Keratinocyte (primary cell): ENCODE data around the gene DDB1. TPM values are rescaled to one million over a fixed set of nuclear protein-coding genes. Genes with fewer than 3 reads are reported as not detected.

Experiments
- DNase-seq: peaks from one replicate; pipeline ENCODE4 v3.0.0-alpha.2; 2011; ENCODE audit warnings: low read depth, missing footprints, low spot score
- FAIRE-seq: peaks from 2 replicates; lab custom pipeline; 2011; peaks lifted over from hg19 to GRCh38; lab: Jason Lieb, UNC
- H2AFZ ChIP-seq: 2 replicates; pipeline ENCODE4 v1.6.0; 2012; ENCODE audit warnings: low read length, control low read depth, inconsistent platforms; ENCODE audit not compliant: control insufficient read depth
- H3K27ac ChIP-seq: 2 replicates; pipeline ENCODE4 v1.5.1; 2011; ENCODE audit warnings: low read length; ENCODE audit not compliant: control insufficient read depth, insufficient read depth
- H3K27me3 ChIP-seq: 3 replicates; pipeline ENCODE4 v1.6.0; 2011; ENCODE audit warnings: low read length; ENCODE audit not compliant: control insufficient read depth, insufficient read depth; ENCODE audit errors: extremely low read depth
- H3K36me3 ChIP-seq, 2 experiments: 2 replicates in 1 of 2; 3 replicates in 1 of 2; pipeline ENCODE4 v1.5.1; 2011; ENCODE audit warnings: low read length in 2 of 2, mild to moderate bottlenecking in 1 of 2; ENCODE audit not compliant: control insufficient read depth in 2 of 2, insufficient read depth in 2 of 2; ENCODE audit errors: extremely low read depth in 1 of 2
- H3K4me1 ChIP-seq: 3 replicates; pipeline ENCODE4 v1.5.1; 2011; ENCODE audit warnings: low read length; ENCODE audit not compliant: control insufficient read depth, insufficient read depth; ENCODE audit errors: extremely low read depth
- H3K4me2 ChIP-seq: 3 replicates; pipeline ENCODE4 v1.6.0; 2011; ENCODE audit warnings: low read depth, low read length; ENCODE audit not compliant: control insufficient read depth, insufficient read depth; ENCODE audit errors: extremely low read depth
- H3K4me3 ChIP-seq, 3 experiments: fragments of 200-600 bp in 1 of 3; sonication (generic) in 1 of 3; 2 replicates in 2 of 3; 3 replicates in 1 of 3; pipeline ENCODE4 v1.5.1; 2011 to 2016; ENCODE audit warnings: low read length in 3 of 3, mild to moderate bottlenecking in 3 of 3, control low read depth in 2 of 3, inconsistent platforms in 1 of 3, low read depth in 1 of 3, mixed read lengths in 1 of 3, mixed run types in 1 of 3, moderate library complexity in 1 of 3; ENCODE audit not compliant: control insufficient read depth in 2 of 3, insufficient read depth in 2 of 3; ENCODE audit errors: extremely low read depth in 1 of 3
- H3K79me2 ChIP-seq: 2 replicates; pipeline ENCODE4 v1.6.0; 2012; ENCODE audit warnings: low read length; ENCODE audit not compliant: control insufficient read depth, insufficient read depth
- H3K9ac ChIP-seq: 3 replicates; pipeline ENCODE4 v1.6.0; 2011; ENCODE audit warnings: low read length; ENCODE audit not compliant: control insufficient read depth, insufficient read depth; ENCODE audit errors: extremely low read depth
- H3K9me1 ChIP-seq: 3 replicates; pipeline ENCODE4 v1.6.0; 2011; ENCODE audit warnings: low read length; ENCODE audit not compliant: control insufficient read depth, insufficient read depth; ENCODE audit errors: extremely low read depth
- H3K9me3 ChIP-seq: 2 replicates; pipeline ENCODE4 v1.5.1; 2012; ENCODE audit warnings: low read depth, low read length; ENCODE audit not compliant: control insufficient read depth
- H4K20me1 ChIP-seq: 3 replicates; pipeline ENCODE4 v1.6.0; 2011; ENCODE audit warnings: low read length; ENCODE audit not compliant: control insufficient read depth, insufficient read depth; ENCODE audit errors: extremely low read depth
- CTCF ChIP-seq, 3 experiments: IDR thresholded peaks in 1 of 3; conservative IDR thresholded peaks in 1 of 3; optimal IDR thresholded peaks in 1 of 3; 2 replicates in 2 of 3; 3 replicates in 1 of 3; pipeline versions ENCODE3 to v1.5.1; 2011; ENCODE audit warnings: low read length in 3 of 3, mild to moderate bottlenecking in 3 of 3, moderate library complexity in 2 of 3, control low read depth in 1 of 3, inconsistent platforms in 1 of 3; ENCODE audit not compliant: insufficient read depth in 2 of 3; ENCODE audit errors: extremely low read depth in 1 of 3
- EZH2 ChIP-seq: IDR thresholded peaks from one replicate; pipeline ENCODE4 v1.6.1; 2012; ENCODE audit warnings: inconsistent platforms, mild to moderate bottlenecking, low read length, moderate library complexity
- dilution Hi-C: fragments of 300-500 bp; cut with MboI; formaldehyde crosslinking; loops from one replicate; pipeline ENCODE4 v1.7.0; 2020; ENCODE audit warnings: low sequenced_read_pairs; ENCODE audit not compliant: extremely low pct_ligation_motif_present
- polyA plus RNA-seq, 5 experiments: library from polyadenylated mRNA; depleted of rRNA in 3 of 5; stranded (reverse) in 3 of 5; stranded (forward) in 1 of 5; unstranded in 1 of 5; fragments of >200 nt; gene quantifications; 1 replicate in 1 of 5; 2 replicates in 3 of 5; 3 replicates in 1 of 5; pipeline versions ENCODE4 v1.2.1 to v1.2.3, GENCODE V29; 2011 to 2012; ENCODE audit warnings: missing spikeins in 2 of 5, low read depth in 1 of 5, low replicate concordance in 1 of 5

The DDB1 gene
- polyA plus RNA-seq, 1 donor (not counting 4 experiments of a cell fraction or from before 2014, with no cell fraction given), result 187 TPM

GRCh38 chr11:61278001-61278470, 54.9 kb downstream of the DDB1 start:
- no peak overlapping the region for H3K27ac ChIP-seq
- H3K9me1 ChIP-seq, result no peaks in the 10 kb centered on the region
- dilution Hi-C loops, result no loop called here
- H3K9me3 ChIP-seq, result no peaks in the 10 kb centered on the region
- DNase-seq (no peak), FAIRE-seq (no peak)
- no peak overlapping the region for H3K4me2 ChIP-seq
- peaks cover 0 to 1% of the 10 kb centered on the region in 2 experiments for H3K36me3 ChIP-seq
- no peak overlapping the region for H2AFZ ChIP-seq
- no peak overlapping the region for H3K4me3 ChIP-seq
- peaks cover 53% of the 10 kb centered on the region for H3K4me1 ChIP-seq
- no peak overlapping the region for H3K9ac ChIP-seq
- TF ChIP-seq EZH2 (no peak), CTCF (optimal IDR thresholded peaks at IDR 0.05 in 1 of 3, IDR thresholded peaks at IDR 0.05 in 1 of 3, conservative IDR thresholded peaks at IDR 0.05 in 1 of 3; ENCODE audit: extremely low read depth in 1 of 3, insufficient read depth in 2 of 3, low read length in 3 of 3) (no peak)
- no peaks in the 10 kb centered on the region for H3K79me2 ChIP-seq
- no peaks in the 10 kb centered on the region for H4K20me1 ChIP-seq
- peaks cover 2% of the 10 kb centered on the region for H3K27me3 ChIP-seq

GRCh38 chr11:61277186-61278000, 55.5 kb downstream of the DDB1 start:
- Histone ChIP-seq H3K79me2 (no peaks in the 10 kb centered on the region), H3K27ac (no peak overlapping the region), H3K4me1 (peaks cover 50% of the 10 kb centered on the region), H4K20me1 (no peaks in the 10 kb centered on the region), H3K9me1 (no peaks in the 10 kb centered on the region), H3K36me3 (peaks cover 0 to 1% of the 10 kb centered on the region in 2 experiments), H3K4me3 (no peak overlapping the region), H2AFZ (no peak overlapping the region), H3K4me2 (no peak overlapping the region), H3K27me3 (peaks cover 2% of the 10 kb centered on the region), H3K9me3 (no peaks in the 10 kb centered on the region), H3K9ac (no peak overlapping the region)
- dilution Hi-C loops, result no loop called here
- TF ChIP-seq CTCF (optimal IDR thresholded peaks at IDR 0.05 in 1 of 3, IDR thresholded peaks at IDR 0.05 in 1 of 3, conservative IDR thresholded peaks at IDR 0.05 in 1 of 3; ENCODE audit: extremely low read depth in 1 of 3, insufficient read depth in 2 of 3, low read length in 3 of 3), result no peak
- no peak for TF ChIP-seq EZH2
- no peak for FAIRE-seq
- no peak for DNase-seq
